Measurements from ENCODE around the gene THAP12. TPM values are rescaled to one million over a fixed set of nuclear protein-coding genes. Genes with fewer than 3 reads are reported as not detected.

THAP12 gene
- total RNA-seq, 1 experiment from 2014 or later, result 102 TPM

GRCh38 chr11:76330651-76331050, 50.3 kb downstream of the THAP12 start:
- Histone ChIP-seq H3K4me3 (ENCODE audit: low read depth, low read length) (no peak overlapping the region), H3K27me3 (replicated peaks; ENCODE audit: control insufficient read depth, insufficient read depth, low read length) (no peaks in the 10 kb centered on the region), H3K4me1 (peaks cover 39% of the 10 kb centered on the region), H3K36me3 (ENCODE audit: control insufficient read depth, insufficient read depth, low read length) (no peaks in the 10 kb centered on the region), H3K9me3 (peaks cover 28% of the 10 kb centered on the region)
- peaks cover 24% of the 10 kb centered on the region for H3K9me3 Mint-ChIP-seq (ENCODE audit: unreplicated experiment)
- no peaks in the 10 kb centered on the region for H3K27me3 Mint-ChIP-seq (ENCODE audit: insufficient read depth, unreplicated experiment)
- H3K4me3 Mint-ChIP-seq (ENCODE audit: unreplicated experiment), result peak overlapping the region; percentile 9
- peak overlapping the region; percentile 84 for H3K27ac Mint-ChIP-seq (ENCODE audit: unreplicated experiment)
- intact Hi-C loops (cut with micrococcal nuclease; ENCODE audit: unreplicated experiment), result no loop called here
- no peak for TF ChIP-seq CTCF (IDR thresholded peaks at IDR 0.05; ENCODE audit: insufficient read depth in 1 of 2, low read depth in 1 of 2, low read length in 1 of 2, severe bottlenecking in 1 of 2, unreplicated experiment in 1 of 2)
- DNase-seq, result peak in 1 of 2 experiments; percentile 34
- no TSS peak for BruUV-seq (replicated peaks)
- ChIA-PET CTCF (interaction anchor here (3.9 kb wide), 1 partner anchor 122 kb away, joined by 34 read pairs; no protein-coding TSS in a partner anchor), POLR2A (no interaction called here)
- peaks cover 12% of the 10 kb centered on the region for H3K36me3 Mint-ChIP-seq (ENCODE audit: insufficient read depth, unreplicated experiment)
- peaks cover 38% of the 10 kb centered on the region for H3K4me1 Mint-ChIP-seq (ENCODE audit: low read depth, unreplicated experiment)

GRCh38 chr11:76329983-76330382, 50.9 kb downstream of the THAP12 start:
- H3K4me3 Mint-ChIP-seq (ENCODE audit: unreplicated experiment), result no peak overlapping the region
- CTCF ChIA-PET, result interaction anchor here (3.3 to 3.9 kb wide), 2 partner anchors 11 to 121 kb away, joined by 20 to 34 read pairs; no protein-coding TSS in a partner anchor

GRCh38 chr11:76329084-76329648, 51.8 kb downstream of the THAP12 start:
- Histone ChIP-seq H3K27me3 (replicated peaks; ENCODE audit: control insufficient read depth, insufficient read depth, low read length) (no peaks in the 10 kb centered on the region), H3K4me1 (peaks cover 39% of the 10 kb centered on the region), H3K36me3 (ENCODE audit: control insufficient read depth, insufficient read depth, low read length) (no peaks in the 10 kb centered on the region), H3K4me3 (ENCODE audit: low read depth, low read length) (no peak overlapping the region), H3K9me3 (peaks cover 13% of the 10 kb centered on the region)
- Mint-ChIP-seq H3K4me3 (ENCODE audit: unreplicated experiment) (peak overlapping the region; percentile 51), H3K4me1 (ENCODE audit: low read depth, unreplicated experiment) (peaks cover 38% of the 10 kb centered on the region), H3K27ac (ENCODE audit: unreplicated experiment) (peak overlapping the region; percentile 84), H3K36me3 (ENCODE audit: insufficient read depth, unreplicated experiment) (peaks cover 8% of the 10 kb centered on the region), H3K27me3 (ENCODE audit: insufficient read depth, unreplicated experiment) (no peaks in the 10 kb centered on the region), H3K9me3 (ENCODE audit: unreplicated experiment) (peaks cover 9% of the 10 kb centered on the region)
- POLR2A ChIA-PET, result interaction anchor here (0.6 to 1.1 kb wide), 2 partner anchors 120 to 159 kb away, joined by 3 to 4 read pairs; no protein-coding TSS in a partner anchor
- no peak for TF ChIP-seq CTCF (IDR thresholded peaks at IDR 0.05; ENCODE audit: insufficient read depth in 1 of 2, low read depth in 1 of 2, low read length in 1 of 2, severe bottlenecking in 1 of 2, unreplicated experiment in 1 of 2)
- CTCF ChIA-PET, result interaction anchor here (0.8 to 3.9 kb wide), 6 partner anchors 10 to 183 kb away, joined by 4 to 34 read pairs (median 4); partner anchors contain the start of genes EMSY and GVQW3
- no TSS peak for BruUV-seq (replicated peaks)
- DNase-seq, result peak; percentile 97 to 99
- intact Hi-C loops (cut with micrococcal nuclease; ENCODE audit: unreplicated experiment), result loop anchor here (1.0 to 2.0 kb wide), 3 partner anchors 52 to 198 kb away; partner anchors contain the start of genes EMSY, GVQW3 and THAP12

More at GRCh38 chr11:76329983-76330382, 50.9 kb downstream of the THAP12 start:
- Mint-ChIP-seq H3K27ac (ENCODE audit: unreplicated experiment) (peak overlapping the region; percentile 84), H3K27me3 (ENCODE audit: insufficient read depth, unreplicated experiment) (no peaks in the 10 kb centered on the region), H3K9me3 (ENCODE audit: unreplicated experiment) (peaks cover 18% of the 10 kb centered on the region), H3K4me1 (ENCODE audit: low read depth, unreplicated experiment) (peaks cover 38% of the 10 kb centered on the region), H3K36me3 (ENCODE audit: insufficient read depth, unreplicated experiment) (peaks cover 12% of the 10 kb centered on the region)
- POLR2A ChIA-PET, result no interaction called here
- intact Hi-C loops (cut with micrococcal nuclease; ENCODE audit: unreplicated experiment), result loop anchor here (1.0 to 2.0 kb wide), 3 partner anchors 51 to 197 kb away; partner anchors contain the start of genes EMSY, GVQW3 and THAP12
- H3K27me3 ChIP-seq (replicated peaks; ENCODE audit: control insufficient read depth, insufficient read depth, low read length), result no peaks in the 10 kb centered on the region
- TF ChIP-seq CTCF (IDR thresholded peaks at IDR 0.05; ENCODE audit: insufficient read depth in 1 of 2, low read depth in 1 of 2, low read length in 1 of 2, severe bottlenecking in 1 of 2, unreplicated experiment in 1 of 2), result no peak
- peak; percentile 37 to 76 for DNase-seq
- no TSS peak for BruUV-seq (replicated peaks)
- H3K4me3 ChIP-seq (ENCODE audit: low read depth, low read length), result no peak overlapping the region
- H3K36me3 ChIP-seq (ENCODE audit: control insufficient read depth, insufficient read depth, low read length), result no peaks in the 10 kb centered on the region
- H3K4me1 ChIP-seq, result peaks cover 39% of the 10 kb centered on the region
- H3K9me3 ChIP-seq, result peaks cover 22% of the 10 kb centered on the region
